Neuronal stem cell (in vitro differentiated cells): ENCODE data around the gene RNF180.

Experiments used
- DNase-seq: peaks from one replicate; pipeline ENCODE4 v3.0.0-alpha.2; 2013; ENCODE audit warnings: low spot score
- H2AFZ ChIP-seq: one replicate; pipeline ENCODE4 v1.6.1; 2013; ENCODE audit warnings: mild to moderate bottlenecking, low read length, inconsistent platforms
- H2AK5ac ChIP-seq: 2 replicates; pipeline ENCODE4 v1.6.1; 2013; ENCODE audit warnings: low read depth, mild to moderate bottlenecking, inconsistent platforms, low read length, moderate library complexity, mixed read lengths
- H2BK120ac ChIP-seq: 2 replicates; pipeline ENCODE4 v1.6.1; 2013; ENCODE audit warnings: low read depth, mild to moderate bottlenecking, inconsistent platforms, low read length, moderate library complexity, mixed read lengths
- H2BK12ac ChIP-seq: one replicate; pipeline ENCODE4 v1.6.1; 2013; ENCODE audit warnings: low read length, inconsistent platforms
- H2BK15ac ChIP-seq: 2 replicates; pipeline ENCODE4 v1.6.1; 2013; ENCODE audit warnings: mild to moderate bottlenecking, low read length, inconsistent platforms, mixed read lengths
- H2BK5ac ChIP-seq: one replicate; pipeline ENCODE4 v1.6.1; 2013; ENCODE audit warnings: inconsistent platforms, mild to moderate bottlenecking, low read length, moderate library complexity
- H3K14ac ChIP-seq: one replicate; pipeline ENCODE4 v1.6.1; 2013; ENCODE audit warnings: low read length, inconsistent platforms
- H3K18ac ChIP-seq: 2 replicates; pipeline ENCODE4 v1.6.1; 2013; ENCODE audit warnings: low read length, inconsistent platforms
- H3K23ac ChIP-seq: 2 replicates; pipeline ENCODE4 v1.6.1; 2013; ENCODE audit warnings: low read depth, mild to moderate bottlenecking, mixed read lengths, low read length, inconsistent platforms; ENCODE audit not compliant: poor library complexity
- H3K27ac ChIP-seq: replicated peaks from 3 replicates; pipeline ENCODE4 v1.5.1; 2013; ENCODE audit warnings: low read length, inconsistent platforms
- H3K27me3 ChIP-seq, 3 experiments: 2 replicates each; pipeline ENCODE4 v1.6.1; 2013; ENCODE audit warnings: low read length in 3 of 3, mild to moderate bottlenecking in 2 of 3, inconsistent platforms in 1 of 3, low read depth in 1 of 3, mixed read lengths in 1 of 3, moderate library complexity in 1 of 3; ENCODE audit not compliant: control insufficient read depth in 3 of 3, insufficient read depth in 3 of 3
- H3K36me3 ChIP-seq, 2 donors: replicated peaks in 1 of 2; 2 replicates each; pipeline ENCODE4 v1.6.1; 2013; ENCODE audit warnings: low read length in 2 of 2; ENCODE audit not compliant: control insufficient read depth in 2 of 2, insufficient read depth in 2 of 2
- H3K4ac ChIP-seq: 2 replicates; pipeline ENCODE4 v1.6.1; 2013; ENCODE audit warnings: inconsistent platforms, mild to moderate bottlenecking, low read length, moderate library complexity
- H3K4me1 ChIP-seq, 2 donors: 1 replicate in 1 of 2; 2 replicates in 1 of 2; pipeline ENCODE4 v1.6.1; 2013; ENCODE audit warnings: low read length in 2 of 2, low read depth in 1 of 2; ENCODE audit not compliant: control insufficient read depth in 2 of 2, insufficient read depth in 1 of 2
- H3K4me2 ChIP-seq: one replicate; pipeline ENCODE4 v1.6.1; 2013; ENCODE audit warnings: mild to moderate bottlenecking, low read length, inconsistent platforms; ENCODE audit not compliant: insufficient read depth, poor library complexity, severe bottlenecking
- H3K4me3 ChIP-seq, 2 donors: 2 replicates each; pipeline ENCODE4 v1.5.1; 2013; ENCODE audit warnings: low read length in 2 of 2, mild to moderate bottlenecking in 2 of 2, inconsistent platforms in 1 of 2, moderate library complexity in 1 of 2
- H3K79me1 ChIP-seq: one replicate; pipeline ENCODE4 v1.6.1; 2013; ENCODE audit warnings: low read depth, mild to moderate bottlenecking, inconsistent platforms, low read length, moderate library complexity
- H3K9ac ChIP-seq: one replicate; pipeline ENCODE4 v1.6.1; 2013; ENCODE audit warnings: mild to moderate bottlenecking, low read depth, low read length, inconsistent platforms; ENCODE audit not compliant: poor library complexity
- H3K9me3 ChIP-seq, 2 donors: replicated peaks in 1 of 2; 2 replicates each; pipeline versions ENCODE3 to v1.6.1; 2013; ENCODE audit warnings: low read length in 2 of 2, mild to moderate bottlenecking in 2 of 2, inconsistent platforms in 1 of 2, low read depth in 1 of 2, mixed read lengths in 1 of 2, moderate library complexity in 1 of 2; ENCODE audit not compliant: control insufficient read depth in 2 of 2, insufficient read depth in 1 of 2
- H4K8ac ChIP-seq: one replicate; pipeline ENCODE4 v1.6.1; 2013; ENCODE audit warnings: low read depth, mild to moderate bottlenecking, inconsistent platforms, low read length, moderate library complexity
- H4K91ac ChIP-seq: one replicate; pipeline ENCODE4 v1.6.1; 2013; ENCODE audit warnings: low read length, low read depth, mild to moderate bottlenecking, inconsistent platforms; ENCODE audit not compliant: poor library complexity
- WGBS, 2 donors: extraction: QIAGEN DNeasy Blood & Tissue Kit; methylation state at CpG; one replicate each; pipeline ENCODE4 v1.1.7; 2013; ENCODE audit warnings: missing lambda C conversion rate in 2 of 2, mixed read lengths in 1 of 2; ENCODE audit not compliant: insufficient read length in 2 of 2, insufficient replicate concordance in 1 of 2; ENCODE audit errors: extremely low coverage in 2 of 2; 5-methylcytosine and 5-hydroxymethylcytosine counted together

The RNF180 gene

GRCh38 chr5:64201996-64202395 lies 36.4 kb downstream of the RNF180 start:
- no peak overlapping the region for H2BK120ac ChIP-seq
- H3K14ac ChIP-seq: no peak overlapping the region
- H2AFZ ChIP-seq: no peak overlapping the region
- no peaks in the 10 kb centered on the region for H3K4me1 ChIP-seq
- no peak overlapping the region for H3K27ac ChIP-seq
- no peak for DNase-seq
- no peak overlapping the region for H3K9ac ChIP-seq
- no CpG with 5 or more reads among the region's 1 CpG for WGBS, 2 donors
- no peak overlapping the region for H2BK5ac ChIP-seq
- H4K8ac ChIP-seq: no peak overlapping the region
- H2BK15ac ChIP-seq: no peak overlapping the region
- H3K79me1 ChIP-seq: no peaks in the 10 kb centered on the region
- no peak overlapping the region for H2AK5ac ChIP-seq
- H3K4ac ChIP-seq: no peak overlapping the region
- no peaks in the 10 kb centered on the region for H3K9me3 ChIP-seq
- no peak overlapping the region for H3K4me2 ChIP-seq
- H3K27me3 ChIP-seq: no peaks in the 10 kb centered on the region
- no peaks in the 10 kb centered on the region for H3K36me3 ChIP-seq
- H3K4me3 ChIP-seq: no peak overlapping the region
- H4K91ac ChIP-seq: no peak overlapping the region
- H3K18ac ChIP-seq: no peak overlapping the region
- H3K23ac ChIP-seq: no peak overlapping the region
- no peak overlapping the region for H2BK12ac ChIP-seq

- Histone ChIP-seq H3K4ac (no peak overlapping the region), H3K4me3 (no peak overlapping the region), H3K4me2 (no peak overlapping the region), H3K36me3 (no peaks in the 10 kb centered on the region), H2AFZ (no peak overlapping the region), H2BK12ac (no peak overlapping the region), H3K79me1 (no peaks in the 10 kb centered on the region), H4K91ac (no peak overlapping the region), H3K27me3 (no peaks in the 10 kb centered on the region), H2BK5ac (no peak overlapping the region), H2BK15ac (no peak overlapping the region), H4K8ac (no peak overlapping the region), H3K23ac (no peak overlapping the region), H3K4me1 (no peaks in the 10 kb centered on the region), H3K9ac (no peak overlapping the region), H3K27ac (no peak overlapping the region), H3K14ac (no peak overlapping the region), H2BK120ac (no peak overlapping the region), H2AK5ac (no peak overlapping the region), H3K18ac (no peak overlapping the region), H3K9me3 (no peaks in the 10 kb centered on the region)
- no peak for DNase-seq
- no CpG with 5 or more reads among the region's 2 CpGs for WGBS, 2 donors
Observed at GRCh38 chr5:64206653-64207052, 41.0 kb downstream of the RNF180 start.

GRCh38 chr5:64207978-64208377 lies 42.3 kb downstream of the RNF180 start:
- H3K14ac ChIP-seq: no peak overlapping the region
- no peak overlapping the region for H2BK12ac ChIP-seq
- H3K9me3 ChIP-seq: no peaks in the 10 kb centered on the region
- no peaks in the 10 kb centered on the region for H3K27me3 ChIP-seq
- H3K4me1 ChIP-seq: peaks cover 0 to 3% of the 10 kb centered on the region in 2 donors
- H3K9ac ChIP-seq: no peak overlapping the region
- no peak overlapping the region for H3K23ac ChIP-seq
- no peaks in the 10 kb centered on the region for H3K36me3 ChIP-seq
- no CpG with 5 or more reads among the region's 1 CpG for WGBS, 2 donors
- no peak overlapping the region for H3K18ac ChIP-seq
- H2BK120ac ChIP-seq: no peak overlapping the region
- H3K4ac ChIP-seq: no peak overlapping the region
- DNase-seq: no peak
- H3K79me1 ChIP-seq: no peaks in the 10 kb centered on the region
- no peak overlapping the region for H3K4me3 ChIP-seq
- no peak overlapping the region for H2BK15ac ChIP-seq
- H2AFZ ChIP-seq: no peak overlapping the region
- no peak overlapping the region for H2BK5ac ChIP-seq
- H4K91ac ChIP-seq: no peak overlapping the region
- H3K4me2 ChIP-seq: no peak overlapping the region
- H3K27ac ChIP-seq: no peak overlapping the region
- no peak overlapping the region for H2AK5ac ChIP-seq
- H4K8ac ChIP-seq: no peak overlapping the region

- no peak overlapping the region for H2BK12ac ChIP-seq
- H3K79me1 ChIP-seq: peaks cover 2% of the 10 kb centered on the region
- H3K27me3 ChIP-seq: no peaks in the 10 kb centered on the region
- no peak overlapping the region for H3K27ac ChIP-seq
- H3K4ac ChIP-seq: no peak overlapping the region
- no peak overlapping the region for H2AFZ ChIP-seq
- H3K14ac ChIP-seq: no peak overlapping the region
- H4K8ac ChIP-seq: no peak overlapping the region
- H2AK5ac ChIP-seq: no peak overlapping the region
- no peak overlapping the region for H3K4me2 ChIP-seq
- H2BK15ac ChIP-seq: no peak overlapping the region
- DNase-seq: no peak
- H2BK5ac ChIP-seq: no peak overlapping the region
- peaks cover 0 to 14% of the 10 kb centered on the region in 2 donors for H3K4me1 ChIP-seq
- no peaks in the 10 kb centered on the region for H3K9me3 ChIP-seq
- no peak overlapping the region for H3K4me3 ChIP-seq
- H4K91ac ChIP-seq: no peak overlapping the region
- no peak overlapping the region for H3K23ac ChIP-seq
- H3K9ac ChIP-seq: no peak overlapping the region
- no peak overlapping the region for H3K18ac ChIP-seq
- no peak overlapping the region for H2BK120ac ChIP-seq
- H3K36me3 ChIP-seq: no peaks in the 10 kb centered on the region
Observed at GRCh38 chr5:64209353-64209752, 43.7 kb downstream of the RNF180 start.
